ENCODE data around the gene AKT2.

DNA sequence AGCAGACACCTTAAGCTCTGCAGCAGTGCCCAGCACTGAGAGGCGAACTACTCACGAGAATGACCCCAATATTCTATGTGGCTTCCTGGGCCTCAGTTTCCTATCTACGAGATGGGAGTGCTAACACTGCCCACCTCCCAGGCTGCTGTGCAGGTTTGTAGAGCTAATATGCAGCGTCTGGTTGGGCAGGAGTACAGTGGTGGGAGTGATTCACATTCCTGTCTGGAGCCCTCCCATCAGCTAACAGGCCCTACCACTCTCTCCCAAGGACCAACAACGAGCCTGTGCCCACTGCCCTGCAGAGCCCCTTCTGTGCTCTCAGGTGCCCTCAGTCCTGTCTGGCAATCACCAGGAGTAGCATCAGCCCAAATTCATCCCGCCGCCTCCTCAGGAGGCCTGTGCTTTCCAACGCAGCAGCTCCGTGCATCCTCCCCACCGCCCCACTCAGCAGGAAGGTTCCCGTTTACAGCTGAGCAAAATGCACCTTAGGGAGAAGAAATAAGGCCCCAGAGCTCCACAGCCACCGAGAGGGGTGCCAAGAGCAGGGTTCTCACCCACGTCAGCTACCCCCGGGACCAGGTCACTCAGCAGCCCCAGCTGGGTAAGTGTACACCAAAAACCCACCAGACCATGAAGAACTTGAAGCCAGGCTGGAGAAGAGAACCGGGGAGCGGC is 6.6 kb downstream of the AKT2 start:
- TF ChIP-seq, protein P1, sequence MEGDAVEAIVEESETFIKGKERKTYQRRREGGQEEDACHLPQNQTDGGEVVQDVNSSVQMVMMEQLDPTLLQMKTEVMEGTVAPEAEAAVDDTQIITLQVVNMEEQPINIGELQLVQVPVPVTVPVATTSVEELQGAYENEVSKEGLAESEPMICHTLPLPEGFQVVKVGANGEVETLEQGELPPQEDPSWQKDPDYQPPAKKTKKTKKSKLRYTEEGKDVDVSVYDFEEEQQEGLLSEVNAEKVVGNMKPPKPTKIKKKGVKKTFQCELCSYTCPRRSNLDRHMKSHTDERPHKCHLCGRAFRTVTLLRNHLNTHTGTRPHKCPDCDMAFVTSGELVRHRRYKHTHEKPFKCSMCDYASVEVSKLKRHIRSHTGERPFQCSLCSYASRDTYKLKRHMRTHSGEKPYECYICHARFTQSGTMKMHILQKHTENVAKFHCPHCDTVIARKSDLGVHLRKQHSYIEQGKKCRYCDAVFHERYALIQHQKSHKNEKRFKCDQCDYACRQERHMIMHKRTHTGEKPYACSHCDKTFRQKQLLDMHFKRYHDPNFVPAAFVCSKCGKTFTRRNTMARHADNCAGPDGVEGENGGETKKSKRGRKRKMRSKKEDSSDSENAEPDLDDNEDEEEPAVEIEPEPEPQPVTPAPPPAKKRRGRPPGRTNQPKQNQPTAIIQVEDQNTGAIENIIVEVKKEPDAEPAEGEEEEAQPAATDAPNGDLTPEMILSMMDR (IDR thresholded peaks at IDR 0.05) = no peak
- no peak for TF ChIP-seq ZFX (IDR thresholded peaks at IDR 0.05; ENCODE audit: borderline replicate concordance)

Measured in 22Rv1 (cell line).